Measurements from ENCODE around the gene MYLK. TPM values are rescaled to one million over a fixed set of nuclear protein-coding genes. Genes with fewer than 3 reads are reported as not detected.

MYLK gene
- total and polyA plus RNA-seq, 11 donors = 3.2 to 20.7 (median 12.4) TPM

GRCh38 chr3:123670743-123671142 is 213.4 kb downstream of the MYLK start:
- Histone ChIP-seq H3K36me3 (no peaks in the 10 kb centered on the region), H3K27me3 (no peaks in the 10 kb centered on the region), H3K4me3 (no peak overlapping the region), H3K9me3 (no peaks in the 10 kb centered on the region), H3K27ac (peak overlapping the region in 1 of 12 donors; percentile 90), H3K4me1 (peaks cover 0 to 35% (median 19%) of the 10 kb centered on the region in 12 donors)
- ATAC-seq (peak in 1 of 4 donors; percentile 20), DNase-seq (no peak)
- intact Hi-C loops (cut with DNase I) = no loop called here
- TF ChIP-seq, protein P1, sequence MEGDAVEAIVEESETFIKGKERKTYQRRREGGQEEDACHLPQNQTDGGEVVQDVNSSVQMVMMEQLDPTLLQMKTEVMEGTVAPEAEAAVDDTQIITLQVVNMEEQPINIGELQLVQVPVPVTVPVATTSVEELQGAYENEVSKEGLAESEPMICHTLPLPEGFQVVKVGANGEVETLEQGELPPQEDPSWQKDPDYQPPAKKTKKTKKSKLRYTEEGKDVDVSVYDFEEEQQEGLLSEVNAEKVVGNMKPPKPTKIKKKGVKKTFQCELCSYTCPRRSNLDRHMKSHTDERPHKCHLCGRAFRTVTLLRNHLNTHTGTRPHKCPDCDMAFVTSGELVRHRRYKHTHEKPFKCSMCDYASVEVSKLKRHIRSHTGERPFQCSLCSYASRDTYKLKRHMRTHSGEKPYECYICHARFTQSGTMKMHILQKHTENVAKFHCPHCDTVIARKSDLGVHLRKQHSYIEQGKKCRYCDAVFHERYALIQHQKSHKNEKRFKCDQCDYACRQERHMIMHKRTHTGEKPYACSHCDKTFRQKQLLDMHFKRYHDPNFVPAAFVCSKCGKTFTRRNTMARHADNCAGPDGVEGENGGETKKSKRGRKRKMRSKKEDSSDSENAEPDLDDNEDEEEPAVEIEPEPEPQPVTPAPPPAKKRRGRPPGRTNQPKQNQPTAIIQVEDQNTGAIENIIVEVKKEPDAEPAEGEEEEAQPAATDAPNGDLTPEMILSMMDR (IDR thresholded peaks at IDR 0.05) = no peak
- WGBS, 4 donors = 78 to 92% (median 88%) methylated on average over 3 of the region's 3 CpGs

GRCh38 chr3:123668906-123669305 is 215.2 kb downstream of the MYLK start:
- TF ChIP-seq, protein P1 (IDR thresholded peaks at IDR 0.05) = no peak
- TF ChIP-seq POLR2A (IDR thresholded peaks at IDR 0.05) = no peak
- peaks cover 0 to 6% (median 0%) of the 10 kb centered on the region in 9 donors for H3K36me3 ChIP-seq
- H3K4me3 ChIP-seq = no peak overlapping the region
- H3K9me3 ChIP-seq = no peaks in the 10 kb centered on the region
- DNase-seq (no peak), ATAC-seq (no peak)
- H3K27me3 ChIP-seq = no peaks in the 10 kb centered on the region
- intact Hi-C loops (cut with DNase I) = no loop called here
- WGBS, 4 donors = 80 to 95% (median 87%) methylated on average over 8 of the region's 8 CpGs
- peaks cover 0 to 38% (median 20%) of the 10 kb centered on the region in 12 donors for H3K4me1 ChIP-seq
- H3K27ac ChIP-seq = peak overlapping the region in 1 of 12 donors; percentile 84

DNA sequence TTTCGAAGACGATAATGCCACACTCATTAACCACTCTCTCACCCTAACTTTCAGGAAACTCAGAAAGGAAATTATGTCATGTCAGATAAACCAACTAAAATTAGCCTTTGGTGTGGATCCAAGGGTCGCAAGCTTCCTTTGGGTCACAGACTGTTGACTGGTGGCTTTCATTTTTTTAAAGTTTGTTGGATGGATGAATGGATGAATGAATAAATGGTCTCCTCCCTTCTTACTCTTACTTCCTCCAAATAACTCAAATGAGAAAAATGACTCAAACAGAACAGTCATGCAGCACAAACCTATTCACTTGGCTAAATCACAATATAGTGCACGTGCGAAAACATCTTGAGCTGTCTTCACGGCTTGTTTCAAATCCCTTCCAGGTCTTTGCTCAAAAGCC is 216.3 kb downstream of the MYLK start:
- 18 to 29% (median 24%) methylated on average over 6 of the region's 6 CpGs for WGBS, 4 donors
- ATAC-seq (peak in 3 of 4 donors; percentile 35 to 76 (median 70)), DNase-seq (peak in 2 of 5 donors; percentile 56 to 61)
- H3K4me3 ChIP-seq = no peak overlapping the region
- no peaks in the 10 kb centered on the region for H3K9me3 ChIP-seq
- H3K27me3 ChIP-seq = no peaks in the 10 kb centered on the region
- peaks cover 0 to 40% (median 20%) of the 10 kb centered on the region in 12 donors for H3K4me1 ChIP-seq
- peak overlapping the region in 6 of 12 donors; percentile 15 to 84 (median 35) for H3K27ac ChIP-seq
- TF ChIP-seq, protein P1 (IDR thresholded peaks at IDR 0.05) = no peak
- no peak for TF ChIP-seq POLR2A (IDR thresholded peaks at IDR 0.05)
- H3K36me3 ChIP-seq = peaks cover 0 to 6% (median 0%) of the 10 kb centered on the region in 9 donors
- intact Hi-C loops (cut with DNase I) = no loop called here

DNA sequence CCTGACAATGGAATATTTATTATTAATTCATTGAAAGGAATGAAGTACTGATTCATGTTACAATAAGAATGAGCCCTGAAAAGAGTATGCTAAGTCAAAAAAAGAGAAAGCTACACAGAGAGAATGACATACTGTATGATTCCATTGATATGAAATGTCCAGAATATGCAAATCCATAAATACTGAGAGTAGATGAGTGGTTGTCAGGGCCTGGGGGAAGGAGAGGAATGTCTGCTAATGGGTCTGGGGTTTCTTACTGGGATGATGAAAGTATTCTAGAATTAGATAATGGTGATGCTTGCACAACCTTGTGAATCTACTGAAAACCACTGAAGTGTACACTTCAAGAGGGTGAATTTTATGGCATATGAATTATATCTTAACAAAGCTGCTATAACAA is 219.4 kb downstream of the MYLK start:
- H3K27me3 ChIP-seq = no peaks in the 10 kb centered on the region
- ATAC-seq (no peak), DNase-seq (no peak)
- H3K36me3 ChIP-seq = peaks cover 0 to 6% (median 0%) of the 10 kb centered on the region in 9 donors
- H3K9me3 ChIP-seq = no peaks in the 10 kb centered on the region
- H3K4me3 ChIP-seq = no peak overlapping the region
- peak overlapping the region in 1 of 12 donors; percentile 84 for H3K27ac ChIP-seq
- no peak for TF ChIP-seq POLR2A (IDR thresholded peaks at IDR 0.05)
- TF ChIP-seq, protein P1 (IDR thresholded peaks at IDR 0.05) = no peak
- peaks cover 12 to 63% (median 42%) of the 10 kb centered on the region in 12 donors for H3K4me1 ChIP-seq
- intact Hi-C loops (cut with DNase I) = no loop called here
